SH-SY5Y (cell line): Measurements from ENCODE around the gene DNAJC17.

ENCODE experiments used
- GATA2 ChIP-seq: IDR thresholded peaks from 2 replicates; pipeline ENCODE4 v1.6.1; 2011; ENCODE audit warnings: mild to moderate bottlenecking, low read depth, low read length
- GATA3 ChIP-seq: IDR thresholded peaks from 2 replicates; pipeline ENCODE4 v1.6.1; 2011; ENCODE audit warnings: low read depth, mild to moderate bottlenecking, low read length, moderate library complexity

- TF ChIP-seq GATA3 (no peak), GATA2 (no peak)
Observed at GRCh38 chr15:40785814-40786213, 21.5 kb downstream of the DNAJC17 start.
